HG03025 (cell line): ENCODE measurements around the gene CLTA.
"Not testable (repeated sequence)": the region's sequence is repeated elsewhere in the genome, so short reads cannot be mapped to it uniquely, and the experiment has no call there.

Experiments used
- ATAC-seq: cut with Tn5 transposase; IDR thresholded peaks from one replicate; pipeline ENCODE4 v1.9.1; 2021; ENCODE audit warnings: mild to moderate bottlenecking, moderate library complexity; ENCODE audit not compliant: unreplicated experiment, low FRiP score

Gene CLTA

DNA sequence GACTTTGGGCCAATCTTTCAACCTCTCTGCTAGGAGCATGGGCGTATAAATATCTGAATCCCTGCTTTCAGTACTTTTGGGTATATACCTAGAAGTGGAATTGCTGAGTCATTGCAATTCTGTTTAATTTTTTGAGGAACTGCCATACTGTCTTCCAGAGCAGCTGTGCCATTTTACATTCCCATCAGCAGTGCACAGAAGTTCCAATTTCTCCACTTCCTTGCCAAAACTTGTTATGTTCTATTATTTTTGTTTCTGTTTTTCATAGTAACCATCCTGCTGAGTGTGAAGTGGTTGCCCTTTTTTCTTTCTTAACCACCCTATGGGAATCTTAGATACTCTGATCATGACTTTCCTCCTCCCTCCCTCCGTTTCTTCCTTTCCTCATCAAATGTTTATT is 32.6 kb upstream of the CLTA start:
- no peak for ATAC-seq

DNA sequence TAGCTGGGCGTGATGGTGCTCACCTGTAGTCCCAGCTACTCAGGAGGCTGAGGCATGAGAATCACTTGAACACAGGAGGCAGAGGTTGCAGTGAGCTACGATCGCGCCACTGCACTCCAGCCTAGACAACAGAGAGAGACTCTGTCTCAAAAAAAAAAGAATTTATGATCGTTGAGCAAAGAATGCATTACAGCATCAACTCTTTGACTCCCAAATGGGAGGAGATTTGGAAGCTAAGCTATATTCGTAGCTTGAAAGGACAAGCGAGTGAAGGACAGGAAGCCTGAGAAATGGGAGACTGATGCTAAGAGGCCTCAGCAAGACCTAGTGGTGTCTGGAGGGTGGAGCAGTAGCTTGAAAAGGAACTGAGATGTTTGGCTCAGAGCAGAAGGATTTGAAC is 31.8 kb upstream of the CLTA start:
- no peak for ATAC-seq

GRCh38 chr9:36159509-36159908 is 31.2 kb upstream of the CLTA start:
- not testable (repeated sequence) for ATAC-seq

DNA sequence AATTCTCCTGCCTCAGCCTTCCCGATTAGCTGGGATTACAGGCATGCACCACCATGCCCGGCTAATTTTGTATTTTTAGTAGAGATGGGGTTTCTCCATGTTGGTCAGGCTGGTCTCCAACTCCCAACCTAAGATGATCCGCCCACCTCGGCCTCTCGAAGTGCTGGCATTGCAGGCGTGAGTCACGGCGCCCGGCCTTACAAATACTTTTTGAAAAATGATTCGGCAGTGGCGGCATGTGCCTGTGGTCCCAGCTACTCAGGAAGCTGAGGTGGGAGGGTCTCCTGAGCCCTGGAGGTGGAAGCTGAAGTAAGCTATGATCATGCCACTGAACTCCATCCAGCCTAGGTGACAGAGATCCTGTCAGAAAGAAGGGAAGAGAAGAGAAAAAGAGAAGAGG is 30.6 kb upstream of the CLTA start:
- not testable (repeated sequence) for ATAC-seq

GRCh38 chr9:36161187-36161586 is 29.5 kb upstream of the CLTA start:
- ATAC-seq, result no peak

DNA sequence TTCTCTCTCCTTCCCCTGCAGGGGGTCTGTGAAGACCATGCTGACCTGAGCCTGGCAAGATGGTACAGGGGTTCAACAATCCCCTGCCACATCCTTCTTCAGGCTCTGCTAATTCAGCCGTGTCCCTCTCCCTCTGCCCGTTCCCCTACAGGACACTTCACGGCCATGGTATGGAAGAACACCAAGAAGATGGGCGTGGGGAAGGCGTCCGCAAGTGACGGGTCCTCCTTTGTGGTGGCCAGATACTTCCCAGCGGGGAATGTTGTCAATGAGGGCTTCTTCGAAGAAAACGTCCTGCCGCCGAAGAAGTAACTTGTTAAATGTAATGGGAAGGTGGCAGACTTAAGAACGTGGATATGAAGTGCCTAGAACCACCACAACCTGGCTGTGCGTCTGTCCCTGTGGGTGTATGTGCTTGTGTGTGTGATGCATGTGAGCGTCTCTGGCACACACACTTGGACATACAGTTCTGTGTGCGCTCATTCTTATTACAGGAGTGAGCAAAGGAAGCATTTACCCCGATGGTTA is 28.4 kb upstream of the CLTA start:
- ATAC-seq, result no peak

DNA sequence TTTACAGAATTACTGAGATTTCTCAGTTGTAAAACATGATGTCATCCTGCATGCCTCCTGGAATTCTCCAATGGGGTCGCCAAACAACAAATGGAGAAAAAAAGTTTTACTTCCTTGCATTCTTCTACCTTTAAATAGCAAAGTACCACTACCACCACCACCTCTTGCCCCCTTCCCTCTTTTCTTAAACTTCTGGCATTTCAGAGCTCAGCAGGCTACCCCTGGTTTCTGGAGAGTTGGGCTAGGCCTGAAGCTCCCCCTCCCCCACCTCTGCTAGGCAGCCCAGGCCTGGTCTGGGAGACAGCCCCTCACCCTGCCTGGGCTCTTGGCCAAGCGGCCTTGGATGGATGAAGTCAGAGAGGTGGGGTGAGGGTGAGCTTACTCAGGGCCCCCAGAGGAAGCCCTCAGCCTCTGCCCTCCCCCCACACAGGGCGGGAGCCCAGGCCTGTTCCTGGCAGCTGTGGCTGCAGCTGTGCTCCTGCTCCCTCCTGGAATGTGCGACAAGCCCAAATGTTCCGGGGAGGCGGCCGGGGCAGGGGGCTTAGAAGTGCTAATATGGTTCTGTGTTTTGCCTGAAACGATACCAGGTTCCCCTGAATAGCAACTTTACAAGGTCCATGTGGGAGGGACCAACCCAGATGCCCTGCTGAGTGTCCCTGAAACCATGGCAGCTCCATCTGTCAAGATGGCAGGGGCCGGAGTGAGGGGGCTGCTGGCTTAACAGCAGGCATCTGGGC is 27.5 kb upstream of the CLTA start:
- no peak for ATAC-seq

DNA sequence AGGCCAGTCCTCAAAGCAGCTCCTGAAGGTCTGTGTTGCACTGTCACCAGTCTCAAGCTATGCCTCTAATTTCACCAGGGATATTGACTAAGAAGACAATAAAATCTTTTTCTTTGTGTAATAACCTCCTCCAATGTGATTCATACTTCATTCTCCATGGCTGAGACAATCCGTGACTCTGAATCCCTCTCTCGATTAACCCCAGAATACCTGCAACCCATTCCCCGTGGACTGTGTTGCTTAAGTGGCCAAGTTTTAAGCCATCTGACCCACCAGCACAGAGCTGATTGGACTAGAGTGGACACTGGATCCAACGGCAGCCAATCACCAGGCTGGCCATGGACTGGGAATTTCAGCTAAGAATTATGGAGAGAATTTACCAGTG is 26.9 kb upstream of the CLTA start:
- no peak for ATAC-seq

- no peak for ATAC-seq
Measured at GRCh38 chr9:36164372-36164771, 26.3 kb upstream of the CLTA start.

DNA sequence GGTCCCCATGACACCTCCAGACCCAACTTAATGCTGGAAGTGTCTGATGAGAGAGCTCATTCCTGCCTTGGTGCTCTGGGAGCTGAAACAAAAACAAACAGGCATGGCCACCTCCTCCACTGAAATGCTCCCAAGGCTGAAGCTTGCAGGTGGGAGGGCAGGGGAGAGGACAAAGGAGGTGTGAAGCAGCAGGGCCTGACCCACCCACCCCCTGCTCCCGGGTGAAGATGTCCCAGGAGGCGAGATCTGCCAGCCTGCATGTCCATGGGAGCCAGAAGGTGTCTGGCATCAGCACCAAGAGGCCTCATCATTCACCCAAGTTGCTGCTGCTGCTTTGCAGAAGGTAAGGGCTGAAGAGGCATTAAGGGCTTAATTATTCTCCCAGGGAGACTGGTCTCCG is 25.7 kb upstream of the CLTA start:
- ATAC-seq, result no peak

GRCh38 chr9:36165826-36166167 is 24.9 kb upstream of the CLTA start:
- no peak for ATAC-seq

DNA sequence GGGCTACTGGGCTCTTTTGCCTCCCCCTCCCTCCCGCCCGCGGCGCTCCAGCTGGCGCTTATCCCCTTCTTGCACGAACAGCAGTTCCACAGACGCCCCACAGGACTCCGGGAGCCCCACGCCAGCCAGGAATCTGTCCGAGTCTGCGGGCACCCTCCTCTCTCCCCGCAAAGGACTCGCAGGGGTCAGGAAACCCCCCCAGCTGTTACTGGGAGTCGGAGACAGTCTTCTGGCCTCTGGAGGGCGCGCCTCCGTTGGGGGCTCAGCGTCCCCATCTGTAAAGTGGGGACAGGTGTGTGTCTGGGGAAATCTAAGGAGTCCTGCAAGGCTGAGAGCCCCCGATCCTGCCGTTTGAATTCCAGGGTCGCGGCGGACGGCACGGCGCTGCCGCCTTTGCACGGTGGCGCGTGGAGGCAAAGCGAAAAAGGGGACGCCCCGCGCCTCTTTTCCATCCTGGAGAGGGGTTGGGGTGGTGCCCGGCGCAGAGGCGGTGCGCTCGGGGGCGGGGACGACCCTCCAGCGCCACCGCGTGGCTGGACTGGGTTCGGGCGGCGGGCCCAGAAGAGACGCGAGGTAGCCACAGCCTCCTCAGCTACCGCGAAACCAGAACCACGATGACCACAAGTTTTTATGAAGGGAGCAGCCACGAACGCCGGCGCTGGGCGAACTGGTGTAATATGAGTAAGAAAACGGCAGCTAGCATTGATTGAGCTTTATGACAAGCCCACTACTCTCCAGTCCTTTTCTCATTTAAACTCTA is 24.4 kb upstream of the CLTA start:
- ATAC-seq, result no peak

DNA sequence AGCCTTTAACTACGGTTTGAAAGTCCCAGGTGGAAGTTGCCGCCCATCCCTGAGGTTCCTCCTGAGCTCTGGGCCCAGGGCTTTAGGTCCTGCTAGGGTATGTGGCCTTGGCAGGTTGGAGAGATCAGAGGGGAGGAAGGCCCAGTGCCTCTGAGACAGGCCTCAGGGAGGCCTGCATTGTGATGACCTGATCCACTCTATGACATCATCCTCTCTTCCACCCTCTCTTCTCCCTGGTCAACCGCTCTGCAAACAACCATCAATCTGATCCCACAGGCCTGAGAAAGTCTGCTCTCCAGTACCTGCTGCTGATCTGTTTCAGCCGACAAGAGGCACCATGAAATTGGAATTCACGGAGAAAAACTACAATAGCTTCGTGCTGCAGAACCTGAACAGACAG is 21.6 kb upstream of the CLTA start, which contains the start of gene CCIN:
Gene CCIN, plus strand, starts transcription at position 223 of the 400 bp plus-strand sequence. Its CDS starts 115 bp downstream, at position 338.
- ATAC-seq, result no peak

GRCh38 chr9:36169708-36170107 is 21.0 kb upstream of the CLTA start:
- no peak for ATAC-seq

GRCh38 chr9:36170531-36170930 is 20.2 kb upstream of the CLTA start:
- ATAC-seq, result no peak

GRCh38 chr9:36173861-36174260 is 16.9 kb upstream of the CLTA start:
- ATAC-seq, result no peak

GRCh38 chr9:36174271-36174670 is 16.4 kb upstream of the CLTA start:
- no peak for ATAC-seq

DNA sequence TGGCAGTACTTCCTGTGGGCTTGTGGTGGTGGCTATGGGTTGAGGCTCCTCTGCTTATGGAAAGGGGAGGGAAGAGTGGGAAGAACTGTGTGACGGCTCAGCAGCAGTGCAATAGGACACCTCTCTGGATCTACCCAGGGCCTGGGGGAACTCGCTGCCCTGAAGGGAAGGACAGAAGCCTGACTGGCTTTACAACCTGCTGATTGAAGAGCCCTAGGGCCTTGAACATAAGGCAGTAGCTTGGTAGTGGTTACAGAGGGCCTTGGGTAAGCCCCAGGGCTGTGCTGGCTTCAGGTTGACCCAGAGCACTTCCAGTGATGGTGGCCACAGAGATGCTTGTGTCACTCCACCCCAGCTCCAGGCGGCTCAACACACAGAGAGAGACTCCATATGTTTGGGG is 16.0 kb upstream of the CLTA start:
- ATAC-seq, result no peak

GRCh38 chr9:36175209-36175608 is 15.5 kb upstream of the CLTA start:
- not testable (repeated sequence) for ATAC-seq

GRCh38 chr9:36176496-36176895 is 14.2 kb upstream of the CLTA start:
- ATAC-seq, result not testable (repeated sequence)

- ATAC-seq, result no peak
Measured at GRCh38 chr9:36177571-36177970, 13.2 kb upstream of the CLTA start.

DNA sequence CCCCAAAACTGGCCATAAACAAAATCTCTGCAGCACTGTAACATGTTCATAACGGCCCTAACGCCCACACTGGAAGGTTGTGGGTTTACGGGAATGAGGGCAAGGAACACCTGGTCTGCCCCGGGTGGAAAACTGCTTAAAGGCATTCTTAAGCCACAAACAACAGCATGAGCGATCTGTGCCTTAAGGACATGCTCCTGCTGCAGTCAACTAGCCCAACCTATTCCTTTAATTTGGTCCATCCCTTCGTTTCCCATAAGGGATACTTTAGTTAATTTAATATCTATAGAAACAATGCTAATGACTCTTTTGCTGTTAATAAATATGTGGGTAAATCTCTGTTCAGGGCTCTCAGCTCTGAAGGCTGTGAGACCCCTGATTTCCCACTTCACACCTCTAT is 10.5 kb upstream of the CLTA start:
- not testable (repeated sequence) for ATAC-seq
